ENCODE results near the gene LAX1. TPM values are rescaled to one million over a fixed set of nuclear protein-coding genes. Genes with fewer than 3 reads are reported as not detected.

Gene LAX1
- total and polyA plus RNA-seq, 12 donors: 0.23 to 0.68 (median 0.37) TPM; not detected in 4

GRCh38 chr1:203778789-203779188 is 13.8 kb downstream of the LAX1 start:
- Histone ChIP-seq H3K27me3 (no peaks in the 10 kb centered on the region), H3K27ac (no peak overlapping the region), H3K4me1 (replicated peaks in 1 of 2) (no peaks in the 10 kb centered on the region), H3K9me3 (replicated peaks in 1 of 3) (no peaks in the 10 kb centered on the region), H3K36me3 (replicated peaks in 1 of 2) (no peaks in the 10 kb centered on the region), H3K4me3 (no peak overlapping the region)
- no peak for DNase-seq
- intact Hi-C loops (cut with DNase I): no loop called here
- 76 to 95% (median 85%) methylated on average over 4 of the region's 4 CpGs for WGBS, 4 donors
- TF ChIP-seq POLR2A (IDR thresholded peaks at IDR 0.05) (no peak), CTCF (IDR thresholded peaks at IDR 0.05) (no peak)

GRCh38 chr1:203781962-203782361 is 17.0 kb downstream of the LAX1 start:
- intact Hi-C loops (cut with DNase I): no loop called here
- H3K4me3 ChIP-seq: no peak overlapping the region
- H3K27me3 ChIP-seq: no peaks in the 10 kb centered on the region
- no peaks in the 10 kb centered on the region for H3K36me3 ChIP-seq (replicated peaks in 1 of 2)
- TF ChIP-seq CTCF (IDR thresholded peaks at IDR 0.05) (no peak), POLR2A (IDR thresholded peaks at IDR 0.05) (no peak)
- H3K9me3 ChIP-seq (replicated peaks in 1 of 3): no peaks in the 10 kb centered on the region
- WGBS, 4 donors: 90 to 95% (median 92%) methylated on average over 7 of the region's 7 CpGs
- no peaks in the 10 kb centered on the region for H3K4me1 ChIP-seq (replicated peaks in 1 of 2)
- no peak overlapping the region for H3K27ac ChIP-seq
- DNase-seq: no peak

- Histone ChIP-seq H3K27ac (no peak overlapping the region), H3K36me3 (replicated peaks in 1 of 2) (no peaks in the 10 kb centered on the region), H3K27me3 (no peaks in the 10 kb centered on the region), H3K4me3 (no peak overlapping the region), H3K4me1 (replicated peaks in 1 of 2) (peaks cover 0 to 1% of the 10 kb centered on the region in 2 donors), H3K9me3 (replicated peaks in 1 of 3) (no peaks in the 10 kb centered on the region)
- no peak for DNase-seq
- intact Hi-C loops (cut with DNase I): no loop called here
- TF ChIP-seq POLR2A (IDR thresholded peaks at IDR 0.05): no peak
- TF ChIP-seq CTCF (IDR thresholded peaks at IDR 0.05): no peak
- WGBS, 4 donors: 78 to 85% (median 82%) methylated on average over 3 of the region's 3 CpGs
These were observed 25.0 kb downstream of the LAX1 start for GRCh38 chr1:203789966-203790365.

- TF ChIP-seq CTCF (IDR thresholded peaks at IDR 0.05): no peak
- no peak for TF ChIP-seq POLR2A (IDR thresholded peaks at IDR 0.05)
- no peak overlapping the region for H3K27ac ChIP-seq
- no peaks in the 10 kb centered on the region for H3K27me3 ChIP-seq
- no peak overlapping the region for H3K4me3 ChIP-seq
- peaks cover under 1 to 3% of the 10 kb centered on the region in 2 donors for H3K4me1 ChIP-seq (replicated peaks in 1 of 2)
- DNase-seq: no peak
- intact Hi-C loops (cut with DNase I): no loop called here
- 80 to 91% (median 88%) methylated on average over 3 of the region's 3 CpGs for WGBS, 4 donors
- no peaks in the 10 kb centered on the region for H3K9me3 ChIP-seq (replicated peaks in 1 of 3)
- no peaks in the 10 kb centered on the region for H3K36me3 ChIP-seq (replicated peaks in 1 of 2)
These were observed 26.5 kb downstream of the LAX1 start for GRCh38 chr1:203791498-203791897.

Measured in adrenal gland (tissue), 12 donors.